HepG2 (cell line): ENCODE results near the gene CBX5. TPM values are rescaled to one million over a fixed set of nuclear protein-coding genes. Genes with fewer than 3 reads are reported as not detected.

ENCODE experiments used
- ATF1 ChIP-seq: IDR thresholded peaks from 2 replicates; pipeline ENCODE4 v1.6.1; 2016; ENCODE audit warnings: mild to moderate bottlenecking, control low read depth
- BHLHE40 ChIP-seq: IDR thresholded peaks from 2 replicates; pipeline ENCODE4 v1.6.1; 2011; ENCODE audit warnings: low read length, improper control_type of control experiment
- BRD4 ChIP-seq: sonication (generic); formaldehyde crosslinking; IDR thresholded peaks from 2 replicates; pipeline ENCODE4 v1.4.0; 2020; ENCODE audit warnings: missing genetic modification reagents
- CHD2 ChIP-seq: IDR thresholded peaks from 2 replicates; pipeline ENCODE4 v1.6.1; 2011; ENCODE audit warnings: low read depth, low read length, improper control_type of control experiment
- FOXO1 ChIP-seq: sonication (generic); formaldehyde crosslinking; IDR thresholded peaks from 2 replicates; pipeline ENCODE4 v1.4.0; 2020; ENCODE audit warnings: missing genetic modification reagents
- MBNL3 ChIP-seq: fragments of 250-450 bp; sonication (Bioruptor Pico); conservative IDR thresholded peaks from 2 replicates; pipeline ENCODE4 v1.8.0; 2022; ENCODE audit warnings: mild to moderate bottlenecking, inconsistent platforms
- MYNN ChIP-seq: sonication (generic); formaldehyde crosslinking; IDR thresholded peaks from 2 replicates; pipeline ENCODE4 v1.4.0; 2020; ENCODE audit warnings: mild to moderate bottlenecking, low read depth, missing genetic modification reagents
- NFE2L1 ChIP-seq: sonication (generic); formaldehyde crosslinking; IDR thresholded peaks from 2 replicates; pipeline ENCODE4 v1.4.0; 2020; ENCODE audit warnings: missing genetic modification reagents, mild to moderate bottlenecking, borderline replicate concordance
- SATB2 ChIP-seq: sonication (generic); formaldehyde crosslinking; IDR thresholded peaks from 2 replicates; pipeline ENCODE4 v1.5.0; 2020; ENCODE audit warnings: missing genetic modification reagents
- SIN3B ChIP-seq: fragments of 150-350 bp; IDR thresholded peaks from 2 replicates; pipeline ENCODE4 v1.6.1; 2014; ENCODE audit warnings: low read length
- SIX4 ChIP-seq: sonication (generic); formaldehyde crosslinking; IDR thresholded peaks from 2 replicates; pipeline ENCODE4 v1.4.0; 2020; ENCODE audit warnings: missing genetic modification reagents
- SRY ChIP-seq: sonication (generic); formaldehyde crosslinking; IDR thresholded peaks from 2 replicates; pipeline ENCODE4 v1.8.0; 2022; ENCODE audit warnings: mild to moderate bottlenecking, missing genetic modification reagents
- TBP ChIP-seq: sonication (generic); formaldehyde crosslinking; IDR thresholded peaks from 2 replicates; pipeline ENCODE4 v1.5.0; 2020; ENCODE audit warnings: missing genetic modification reagents
- ZC3H13 ChIP-seq: sonication (generic); formaldehyde crosslinking; IDR thresholded peaks from 2 replicates; pipeline ENCODE4 v1.8.1; 2023; ENCODE audit warnings: mild to moderate bottlenecking, missing genetic modification reagents, moderate library complexity
- ZNF331 ChIP-seq: sonication (generic); formaldehyde crosslinking; IDR thresholded peaks from 2 replicates; pipeline ENCODE4 v1.4.0; 2020; ENCODE audit warnings: missing genetic modification reagents
- ZNF430 ChIP-seq: sonication (generic); formaldehyde crosslinking; IDR thresholded peaks from 2 replicates; pipeline ENCODE4 v1.9.0; 2021; ENCODE audit warnings: mild to moderate bottlenecking, missing genetic modification reagents
- ZNF772 ChIP-seq: sonication (generic); formaldehyde crosslinking; IDR thresholded peaks from 2 replicates; pipeline ENCODE4 v1.5.0; 2020; ENCODE audit warnings: mild to moderate bottlenecking, missing genetic modification reagents
- ZNF883 ChIP-seq: sonication (generic); formaldehyde crosslinking; IDR thresholded peaks from 2 replicates; pipeline ENCODE4 v1.5.1; 2020; ENCODE audit warnings: mild to moderate bottlenecking, missing genetic modification reagents; ENCODE audit errors: not compliant biosample characterization
- polyA plus RNA-seq, 8 experiments: library from polyadenylated mRNA; depleted of rRNA in 3 of 8; stranded (reverse) in 7 of 8; unstranded in 1 of 8; fragments of >200 nt; fragmentation: Illumina TruSeq in 4 of 8; extraction: Trizol in 4 of 8; gene quantifications; 2 replicates each; pipeline versions ENCODE4 v1.2.1 to v1.2.3, GENCODE V29; 2011 to 2016; ENCODE audit warnings: low read depth in 4 of 8, missing spikeins in 1 of 8, mixed read lengths in 1 of 8; ENCODE audit not compliant: insufficient read depth in 1 of 8
- total RNA-seq, 5 experiments: library from RNA; depleted of rRNA; stranded (reverse); fragments of >200 nt; fragmentation: Illumina TruSeq; extraction: Trizol; gene quantifications; 2 replicates each; pipeline ENCODE4 v1.2.3, GENCODE V29; 2016; ENCODE audit warnings: low read depth in 1 of 5
- TF ChIP-seq, protein P1 (sequence below), 2 experiments: fragments of 450-650 bp in 1 of 2; sonication (generic) in 1 of 2; formaldehyde crosslinking in 1 of 2; IDR thresholded peaks; 2 replicates each; pipeline versions ENCODE4 v1.6.1 to v1.8.0; 2016 to 2022; ENCODE audit warnings: antibody characterized with exemption in 1 of 2, mild to moderate bottlenecking in 1 of 2, missing genetic modification reagents in 1 of 2
- TF ChIP-seq, protein P2 (sequence below): sonication (generic); formaldehyde crosslinking; IDR thresholded peaks from 2 replicates; pipeline ENCODE4 v1.9.0; 2021; ENCODE audit warnings: missing genetic modification reagents, mild to moderate bottlenecking, borderline replicate concordance

The CBX5 gene
- total and polyA plus RNA-seq, 2 of the 13 experiments (the other 11 are each of a cell fraction or from before 2014, with no cell fraction given), result 16.0 to 22.2 TPM

DNA sequence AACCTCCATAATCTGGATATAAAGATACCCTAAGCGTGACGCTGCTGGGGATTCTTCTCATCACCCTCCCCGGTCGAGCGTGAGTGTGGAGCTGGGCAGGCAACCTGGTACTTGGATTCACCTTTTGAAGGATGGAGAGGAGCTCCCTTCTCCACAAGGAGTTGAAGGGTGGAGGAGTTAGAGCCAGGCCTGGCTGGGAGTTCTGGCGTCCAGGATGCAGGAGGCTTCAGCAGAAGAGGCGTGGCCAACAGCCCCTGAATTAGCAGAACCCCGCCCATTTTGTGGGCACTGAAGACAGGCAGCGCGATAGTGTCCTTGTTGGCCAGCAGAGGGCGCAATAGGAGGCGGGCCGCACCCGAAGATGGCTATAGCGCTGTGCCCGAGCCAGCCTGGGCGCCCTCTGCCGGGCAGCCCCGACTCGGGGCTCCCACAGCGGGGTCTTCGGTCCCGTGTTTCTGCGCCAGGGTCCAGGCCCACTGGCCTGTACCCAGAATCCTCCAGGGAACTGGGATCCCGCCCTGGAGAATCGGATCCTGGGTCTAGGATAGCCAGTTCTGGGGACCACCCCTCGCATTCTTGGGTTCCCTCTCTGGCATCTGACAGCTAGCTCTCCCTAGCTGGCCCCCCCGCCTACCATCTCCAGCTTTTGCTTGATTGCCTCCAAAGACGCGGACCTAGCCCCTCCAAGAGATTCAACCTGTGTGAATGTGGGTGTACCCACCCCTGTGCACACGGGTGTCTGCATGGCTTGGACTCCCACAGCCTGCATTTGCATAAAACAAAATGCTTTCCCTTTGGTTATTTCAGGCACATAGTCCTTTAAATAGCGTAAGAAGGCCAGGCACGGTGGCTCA is 65.1 kb downstream of the CBX5 start (continued):
- TF ChIP-seq SIX4 (no peak), SRY (CRISPR knock-in tag) (no peak), ZNF430 (no peak), ZNF772 (CRISPR knock-in tag) (no peak), MYNN (no peak), SIN3B (no peak), BRD4 (CRISPR knock-in tag) (no peak), BHLHE40 (no peak), SATB2 (CRISPR knock-in tag) (no peak), FOXO1 (no peak; the same call in 1 of the 2 replicates), CHD2 (no peak), NFE2L1 (CRISPR knock-in tag) (no peak), MBNL3 (CRISPR knock-in tag) (no peak), ZC3H13 (no peak), ZNF331 (CRISPR knock-in tag) (peak; percentile 83), ZNF883 (no peak), TBP (CRISPR knock-in tag) (no peak), ATF1 (CRISPR knock-in tag) (no peak)
- TF ChIP-seq, protein P1, sequence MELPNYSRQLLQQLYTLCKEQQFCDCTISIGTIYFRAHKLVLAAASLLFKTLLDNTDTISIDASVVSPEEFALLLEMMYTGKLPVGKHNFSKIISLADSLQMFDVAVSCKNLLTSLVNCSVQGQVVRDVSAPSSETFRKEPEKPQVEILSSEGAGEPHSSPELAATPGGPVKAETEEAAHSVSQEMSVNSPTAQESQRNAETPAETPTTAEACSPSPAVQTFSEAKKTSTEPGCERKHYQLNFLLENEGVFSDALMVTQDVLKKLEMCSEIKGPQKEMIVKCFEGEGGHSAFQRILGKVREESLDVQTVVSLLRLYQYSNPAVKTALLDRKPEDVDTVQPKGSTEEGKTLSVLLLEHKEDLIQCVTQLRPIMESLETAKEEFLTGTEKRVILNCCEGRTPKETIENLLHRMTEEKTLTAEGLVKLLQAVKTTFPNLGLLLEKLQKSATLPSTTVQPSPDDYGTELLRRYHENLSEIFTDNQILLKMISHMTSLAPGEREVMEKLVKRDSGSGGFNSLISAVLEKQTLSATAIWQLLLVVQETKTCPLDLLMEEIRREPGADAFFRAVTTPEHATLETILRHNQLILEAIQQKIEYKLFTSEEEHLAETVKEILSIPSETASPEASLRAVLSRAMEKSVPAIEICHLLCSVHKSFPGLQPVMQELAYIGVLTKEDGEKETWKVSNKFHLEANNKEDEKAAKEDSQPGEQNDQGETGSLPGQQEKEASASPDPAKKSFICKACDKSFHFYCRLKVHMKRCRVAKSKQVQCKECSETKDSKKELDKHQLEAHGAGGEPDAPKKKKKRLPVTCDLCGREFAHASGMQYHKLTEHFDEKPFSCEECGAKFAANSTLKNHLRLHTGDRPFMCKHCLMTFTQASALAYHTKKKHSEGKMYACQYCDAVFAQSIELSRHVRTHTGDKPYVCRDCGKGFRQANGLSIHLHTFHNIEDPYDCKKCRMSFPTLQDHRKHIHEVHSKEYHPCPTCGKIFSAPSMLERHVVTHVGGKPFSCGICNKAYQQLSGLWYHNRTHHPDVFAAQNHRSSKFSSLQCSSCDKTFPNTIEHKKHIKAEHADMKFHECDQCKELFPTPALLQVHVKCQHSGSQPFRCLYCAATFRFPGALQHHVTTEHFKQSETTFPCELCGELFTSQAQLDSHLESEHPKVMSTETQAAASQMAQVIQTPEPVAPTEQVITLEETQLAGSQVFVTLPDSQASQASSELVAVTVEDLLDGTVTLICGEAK (IDR thresholded peaks at IDR 0.05), result no peak
- TF ChIP-seq, protein P1 (CRISPR knock-in tag; IDR thresholded peaks at IDR 0.05), result no peak
- TF ChIP-seq, protein P2, sequence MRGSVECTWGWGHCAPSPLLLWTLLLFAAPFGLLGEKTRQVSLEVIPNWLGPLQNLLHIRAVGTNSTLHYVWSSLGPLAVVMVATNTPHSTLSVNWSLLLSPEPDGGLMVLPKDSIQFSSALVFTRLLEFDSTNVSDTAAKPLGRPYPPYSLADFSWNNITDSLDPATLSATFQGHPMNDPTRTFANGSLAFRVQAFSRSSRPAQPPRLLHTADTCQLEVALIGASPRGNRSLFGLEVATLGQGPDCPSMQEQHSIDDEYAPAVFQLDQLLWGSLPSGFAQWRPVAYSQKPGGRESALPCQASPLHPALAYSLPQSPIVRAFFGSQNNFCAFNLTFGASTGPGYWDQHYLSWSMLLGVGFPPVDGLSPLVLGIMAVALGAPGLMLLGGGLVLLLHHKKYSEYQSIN, result no peak
